ENCODE measurements around the gene JUP.

The JUP gene

DNA sequence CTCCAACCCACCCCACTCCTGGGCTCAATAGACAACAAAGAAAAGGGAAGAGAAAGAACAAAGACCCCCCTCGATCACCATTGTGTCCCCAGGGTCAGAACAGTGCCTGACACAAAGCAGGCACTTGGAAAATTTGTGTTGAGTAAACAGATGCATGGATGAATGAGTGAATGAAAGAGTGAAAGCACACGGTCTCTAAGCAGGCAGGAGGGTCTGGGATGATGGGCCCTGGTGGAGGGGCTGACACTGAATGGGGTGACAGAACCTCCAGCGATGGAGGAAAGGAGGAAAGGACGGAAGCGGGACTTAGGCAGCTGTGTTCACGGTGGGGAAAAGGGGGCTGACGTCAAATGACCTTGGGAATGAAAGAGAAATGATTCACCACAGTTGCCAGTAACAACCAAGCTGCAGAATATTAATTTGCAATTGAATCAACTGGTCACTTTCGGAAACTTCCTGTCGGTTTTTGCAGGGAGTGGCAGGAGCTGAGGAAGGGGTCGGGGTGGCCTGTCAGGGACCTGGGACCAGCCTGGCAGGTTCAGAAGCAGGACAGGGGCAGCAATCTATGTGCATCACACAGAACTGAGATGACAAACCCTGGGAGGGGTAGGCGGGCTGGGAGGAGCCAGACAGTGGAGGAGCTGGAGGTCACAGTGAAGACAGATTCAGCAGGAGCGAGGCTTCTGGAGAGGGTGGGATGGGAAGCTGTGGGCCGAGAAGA lies 81.1 kb downstream of the JUP start:
- Histone ChIP-seq H3K9me3 (ENCODE audit: control insufficient read depth in 2 of 2, low read length in 2 of 2) (no peaks in the 10 kb centered on the region), H3K27ac (ENCODE audit: low read depth in 2 of 2, low read length in 2 of 2) (no peak overlapping the region), H3K27me3 (ENCODE audit: control insufficient read depth in 2 of 2, insufficient read depth in 2 of 2, low read length in 2 of 2) (no peaks in the 10 kb centered on the region), H3K4me1 (ENCODE audit: control insufficient read depth in 2 of 2, insufficient read depth in 2 of 2, low read length in 2 of 2) (no peaks in the 10 kb centered on the region), H3K4me3 (ENCODE audit: low read length in 2 of 2) (no peak overlapping the region), H3K9ac (ENCODE audit: low read depth in 1 of 2, low read length in 2 of 2) (no peak overlapping the region), H3K36me3 (ENCODE audit: control insufficient read depth in 2 of 2, insufficient read depth in 2 of 2, low read length in 2 of 2) (no peaks in the 10 kb centered on the region)
